ENCODE measurements around the gene TICAM2. TPM values are rescaled to one million over a fixed set of nuclear protein-coding genes. Genes with fewer than 3 reads are reported as not detected.

The TICAM2 gene
- total and polyA plus RNA-seq, 10 donors = 2.9 to 9.2 (median 5.3) TPM

GRCh38 chr5:115577329-115577728 is 24.9 kb downstream of the TICAM2 start:
- Histone ChIP-seq H3K27me3 (replicated peaks in 1 of 7) (no peaks in the 10 kb centered on the region), H3K36me3 (peaks cover 0 to 14% (median 0%) of the 10 kb centered on the region in 6 donors), H3K27ac (no peak overlapping the region), H3K9me3 (no peaks in the 10 kb centered on the region), H3K4me1 (peaks cover 0 to 23% (median 0%) of the 10 kb centered on the region in 6 donors), H3K4me3 (no peak overlapping the region)
- 65 to 93% (median 71%) methylated on average over 2 of the region's 2 CpGs for WGBS, 5 donors
- intact Hi-C loops (cut with DNase I; ENCODE audit: low total_unique reads) = no loop called here
- TF ChIP-seq POLR2A (IDR thresholded peaks at IDR 0.05) (no peak), CTCF (IDR thresholded peaks at IDR 0.05 in 8 of 11, conservative IDR thresholded peaks at IDR 0.05 in 3 of 11) (no peak), POLR2AphosphoS5 (IDR thresholded peaks at IDR 0.05) (no peak)
- DNase-seq = no peak

GRCh38 chr5:115575167-115576070 is 26.9 kb downstream of the TICAM2 start:
- intact Hi-C loops (cut with DNase I; ENCODE audit: low total_unique reads) = no loop called here
- no peaks in the 10 kb centered on the region for H3K9me3 ChIP-seq
- TF ChIP-seq POLR2AphosphoS5 (IDR thresholded peaks at IDR 0.05) (no peak), CTCF (IDR thresholded peaks at IDR 0.05 in 8 of 11, conservative IDR thresholded peaks at IDR 0.05 in 3 of 11) (no peak), POLR2A (IDR thresholded peaks at IDR 0.05) (no peak)
- peaks cover 0 to 4% (median 0%) of the 10 kb centered on the region in 6 donors for H3K36me3 ChIP-seq
- H3K27ac ChIP-seq = no peak overlapping the region
- no peak for DNase-seq
- no peak overlapping the region for H3K4me3 ChIP-seq
- H3K27me3 ChIP-seq (replicated peaks in 1 of 7) = no peaks in the 10 kb centered on the region
- H3K4me1 ChIP-seq = peaks cover 0 to 23% (median 0%) of the 10 kb centered on the region in 6 donors
- 68 to 79% (median 72%) methylated on average over 5 of the region's 5 CpGs for WGBS, 5 donors

GRCh38 chr5:115573133-115573532 is 29.1 kb downstream of the TICAM2 start:
- H3K36me3 ChIP-seq = no peaks in the 10 kb centered on the region
- WGBS, 5 donors = 71 to 82% (median 73%) methylated on average over 2 of the region's 2 CpGs
- H3K27me3 ChIP-seq (replicated peaks in 1 of 7) = no peaks in the 10 kb centered on the region
- intact Hi-C loops (cut with DNase I; ENCODE audit: low total_unique reads) = loop anchor here (5.0 kb wide), 1 partner anchor 261 kb away; no protein-coding TSS in a partner anchor
- no peak overlapping the region for H3K4me3 ChIP-seq
- TF ChIP-seq POLR2AphosphoS5 (IDR thresholded peaks at IDR 0.05) (no peak), CTCF (IDR thresholded peaks at IDR 0.05 in 8 of 11, conservative IDR thresholded peaks at IDR 0.05 in 3 of 11) (no peak), POLR2A (IDR thresholded peaks at IDR 0.05) (no peak)
- no peak overlapping the region for H3K27ac ChIP-seq
- no peaks in the 10 kb centered on the region for H3K9me3 ChIP-seq
- H3K4me1 ChIP-seq = peaks cover 0 to 7% (median 0%) of the 10 kb centered on the region in 6 donors
- DNase-seq = no peak

GRCh38 chr5:115571441-115571878 is 30.8 kb downstream of the TICAM2 start:
- H3K36me3 ChIP-seq = no peaks in the 10 kb centered on the region
- H3K4me3 ChIP-seq = no peak overlapping the region
- DNase-seq = no peak
- no peaks in the 10 kb centered on the region for H3K9me3 ChIP-seq
- 87 to 95% (median 91%) methylated on average over 5 of the region's 5 CpGs for WGBS, 5 donors
- intact Hi-C loops (cut with DNase I; ENCODE audit: low total_unique reads) = loop anchor here (5.0 kb wide), 1 partner anchor 259 kb away; no protein-coding TSS in a partner anchor
- peaks cover 0 to 7% (median 0%) of the 10 kb centered on the region in 6 donors for H3K4me1 ChIP-seq
- TF ChIP-seq CTCF (IDR thresholded peaks at IDR 0.05 in 8 of 11, conservative IDR thresholded peaks at IDR 0.05 in 3 of 11) (no peak), POLR2A (IDR thresholded peaks at IDR 0.05) (no peak), POLR2AphosphoS5 (IDR thresholded peaks at IDR 0.05) (no peak)
- no peaks in the 10 kb centered on the region for H3K27me3 ChIP-seq (replicated peaks in 1 of 7)
- no peak overlapping the region for H3K27ac ChIP-seq

Data from spleen (tissue), 11 donors.